Smooth muscle cell (in vitro differentiated cells): ENCODE measurements around the gene CRELD1. TPM values are rescaled to one million over a fixed set of nuclear protein-coding genes. Genes with fewer than 3 reads are reported as not detected.

Experiments used
- DNase-seq: peaks from one replicate; lab custom pipeline; 2025; ENCODE audit not compliant: unreplicated experiment; lab: John Stamatoyannopoulos, UW
- H2AFZ ChIP-seq: fragments of 200-600 bp; sonication (generic); 2 replicates; pipeline ENCODE4 v1.6.0; 2016; ENCODE audit warnings: antibody characterized with exemption, low read depth, mild to moderate bottlenecking
- H3F3A ChIP-seq: fragments of 200-600 bp; sonication (generic); 2 replicates; pipeline ENCODE4 v1.6.0; 2017; ENCODE audit warnings: antibody characterized with exemption, low read depth
- H3K27ac ChIP-seq: fragments of 200-600 bp; sonication (generic); 2 replicates; pipeline ENCODE4 v1.5.1; 2016; ENCODE audit warnings: low read depth, mild to moderate bottlenecking
- H3K27me3 ChIP-seq: fragments of 200-600 bp; sonication (generic); 2 replicates; pipeline ENCODE4 v1.6.1; 2016; ENCODE audit warnings: low read depth, mild to moderate bottlenecking
- H3K36me3 ChIP-seq: fragments of 200-600 bp; sonication (generic); 2 replicates; pipeline ENCODE4 v1.5.1; 2016; ENCODE audit warnings: low read depth
- H3K4me1 ChIP-seq: fragments of 200-600 bp; sonication (generic); 2 replicates; pipeline ENCODE4 v1.5.1; 2016; ENCODE audit warnings: low read depth
- H3K4me2 ChIP-seq: fragments of 200-600 bp; sonication (generic); 2 replicates; pipeline ENCODE4 v1.6.0; 2016; ENCODE audit warnings: mild to moderate bottlenecking
- H3K4me3 ChIP-seq: fragments of 200-600 bp; sonication (generic); 2 replicates; pipeline ENCODE4 v1.5.1; 2016; ENCODE audit warnings: mild to moderate bottlenecking
- H3K79me2 ChIP-seq: fragments of 200-600 bp; sonication (generic); 2 replicates; pipeline ENCODE4 v1.6.0; 2016; ENCODE audit warnings: low read depth, mild to moderate bottlenecking
- H3K9ac ChIP-seq: fragments of 200-600 bp; sonication (generic); 2 replicates; pipeline ENCODE4 v1.6.0; 2016; ENCODE audit warnings: low read depth
- H3K9me3 ChIP-seq: fragments of 200-600 bp; sonication (generic); replicated peaks from 2 replicates; pipeline ENCODE4 v1.5.1; 2016; ENCODE audit warnings: low read depth
- H4K20me1 ChIP-seq: fragments of 200-600 bp; sonication (generic); 2 replicates; pipeline ENCODE4 v1.6.0; 2016; ENCODE audit warnings: low read depth
- CTCF ChIP-seq: fragments of 200-600 bp; sonication (generic); IDR thresholded peaks from 2 replicates; pipeline ENCODE4 v1.5.1; 2017; ENCODE audit warnings: borderline replicate concordance, mild to moderate bottlenecking, antibody characterized with exemption; ENCODE audit not compliant: insufficient read depth, poor library complexity, severe bottlenecking
- WGBS: methylation state at CpG from one replicate; pipeline ENCODE4 v1.1.7; 2016; ENCODE audit warnings: low lambda C conversion rate; 5-methylcytosine and 5-hydroxymethylcytosine counted together
- polyA plus RNA-seq: library from polyadenylated mRNA; unstranded; fragments of >200 nt; fragmentation: Nextera tagmentation; extraction: Ambion mirVana; gene quantifications from 2 replicates; pipeline ENCODE4 v1.2.1, GENCODE V29; 2016
- total RNA-seq: library from RNA; depleted of rRNA; stranded (reverse); fragments of >200 nt; gene quantifications from 2 replicates; pipeline ENCODE4 v1.2.3, GENCODE V29; 2014

CRELD1 gene
- total and polyA plus RNA-seq, 2 experiments from 2014 or later, result 25.8 to 68.6 TPM

- no peak for TF ChIP-seq CTCF
- 13% methylated on average over 38 of the region's 52 CpGs for WGBS
- no peak for DNase-seq
Observed at GRCh38 chr3:9951962-9952805, 18.6 kb downstream of the CRELD1 start, which contains the start of gene PRRT3. PRRT3 (minus strand) TSS chr3:9952408; CDS start chr3:9950115, 2,293 bp downstream.

DNA sequence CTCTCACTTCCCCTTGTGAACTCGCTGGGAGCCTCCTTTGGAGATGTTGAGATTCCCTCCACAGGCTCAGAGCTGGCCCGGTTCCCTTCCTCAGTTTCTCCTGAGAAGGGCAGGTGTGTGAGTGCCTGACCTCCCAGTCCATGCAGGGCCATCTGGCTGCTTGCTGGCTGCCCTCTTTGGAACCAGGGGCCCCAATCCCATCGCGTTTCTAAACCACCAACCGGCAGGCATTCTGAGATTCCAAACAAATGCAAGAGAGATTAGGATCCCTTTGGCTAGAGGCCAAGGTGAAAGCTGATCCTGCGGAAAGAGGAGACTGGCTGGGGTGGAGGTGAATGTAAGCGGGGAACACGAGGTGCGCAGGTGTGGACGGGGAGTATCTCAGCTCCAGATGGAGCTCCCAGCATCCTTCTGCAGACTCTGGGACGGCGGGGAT, 21.5 kb downstream of the CRELD1 start:
- Histone ChIP-seq H3K79me2 (no peaks in the 10 kb centered on the region), H4K20me1 (no peaks in the 10 kb centered on the region), H3K4me3 (no peak overlapping the region), H3K9ac (no peak overlapping the region), H3K36me3 (no peaks in the 10 kb centered on the region), H3K4me1 (no peaks in the 10 kb centered on the region), H3K27ac (no peak overlapping the region), H3K27me3 (no peaks in the 10 kb centered on the region), H2AFZ (no peak overlapping the region), H3F3A (no peaks in the 10 kb centered on the region), H3K4me2 (no peak overlapping the region), H3K9me3 (no peaks in the 10 kb centered on the region)
- WGBS, result 41% methylated on average over 12 of the region's 12 CpGs
- TF ChIP-seq CTCF, result no peak
- no peak for DNase-seq

More at GRCh38 chr3:9951962-9952805, 18.6 kb downstream of the CRELD1 start, which contains the start of gene PRRT3:
- no peaks in the 10 kb centered on the region for H3K9me3 ChIP-seq
- peaks cover 6% of the 10 kb centered on the region for H3K4me1 ChIP-seq
- H4K20me1 ChIP-seq, result no peaks in the 10 kb centered on the region
- no peaks in the 10 kb centered on the region for H3K36me3 ChIP-seq
- no peak within 1 kb of the TSS for H2AFZ ChIP-seq
- no peaks in the 10 kb centered on the region for H3F3A ChIP-seq
- no peak within 1 kb of the TSS for H3K27ac ChIP-seq
- peak within 1 kb of the TSS; percentile 56 for H3K4me3 ChIP-seq
- H3K79me2 ChIP-seq, result no peaks in the 10 kb centered on the region
- peak within 1 kb of the TSS; percentile 13 for H3K9ac ChIP-seq
- H3K27me3 ChIP-seq, result no peaks in the 10 kb centered on the region
- H3K4me2 ChIP-seq, result peak within 1 kb of the TSS; percentile 96

- no peaks in the 10 kb centered on the region for H3F3A ChIP-seq
- H3K36me3 ChIP-seq, result no peaks in the 10 kb centered on the region
- 70% methylated on average over 5 of the region's 5 CpGs for WGBS
- H3K4me2 ChIP-seq, result no peak overlapping the region
- H4K20me1 ChIP-seq, result no peaks in the 10 kb centered on the region
- no peaks in the 10 kb centered on the region for H3K9me3 ChIP-seq
- H3K79me2 ChIP-seq, result no peaks in the 10 kb centered on the region
- no peaks in the 10 kb centered on the region for H3K4me1 ChIP-seq
- DNase-seq, result no peak
- H2AFZ ChIP-seq, result no peak overlapping the region
- H3K27ac ChIP-seq, result no peak overlapping the region
- H3K27me3 ChIP-seq, result no peaks in the 10 kb centered on the region
- no peak overlapping the region for H3K4me3 ChIP-seq
- TF ChIP-seq CTCF, result no peak
- no peak overlapping the region for H3K9ac ChIP-seq
Observed at GRCh38 chr3:9955611-9956352, 22.1 kb downstream of the CRELD1 start.
